ENCODE measurements around the gene AHSG. TPM values are rescaled to one million over a fixed set of nuclear protein-coding genes. Genes with fewer than 3 reads are reported as not detected.

AHSG gene
- total and polyA plus RNA-seq, 2 experiments from 2014 or later: 0.10 to 0.18 TPM

- Histone ChIP-seq H3K4me2 (no peak overlapping the region), H3F3A (replicated peaks; ENCODE audit: low read depth) (no peaks in the 10 kb centered on the region), H3K4me1 (ENCODE audit: insufficient read depth) (peaks cover 21% of the 10 kb centered on the region), H3K9me2 (ENCODE audit: insufficient read depth) (peaks cover 22% of the 10 kb centered on the region), H3K27me3 (ENCODE audit: insufficient read depth) (no peaks in the 10 kb centered on the region), H4K20me1 (replicated peaks; ENCODE audit: insufficient read depth) (no peaks in the 10 kb centered on the region), H3K36me3 (ENCODE audit: insufficient read depth) (no peaks in the 10 kb centered on the region; the same call in 1 of the 2 replicates), H2AFZ (peak overlapping the region; percentile 67; the same call in 1 of the 2 replicates), H3K27ac (ENCODE audit: low read depth) (no peak overlapping the region), H3K79me2 (replicated peaks; ENCODE audit: insufficient read depth) (no peaks in the 10 kb centered on the region), H3K4me3 (no peak overlapping the region)
- Mint-ChIP-seq H3K36me3 (ENCODE audit: low read depth) (no peaks in the 10 kb centered on the region), H3K27me3 (ENCODE audit: insufficient read depth, low read depth, poor library complexity) (peaks cover 5% of the 10 kb centered on the region), H3K9me3 (no peaks in the 10 kb centered on the region; the same call in 2 of the 3 replicates), H3K4me3 (no peak overlapping the region), H3K27ac (0 out of 2 replicates have a peak overlapping the region, but pooled peaks have one; percentile 26), H3K4me1 (peaks cover 21% of the 10 kb centered on the region)
- DNase-seq (ENCODE audit: low spot score) (no peak), ATAC-seq (no peak)
- TF ChIP-seq REST (IDR thresholded peaks at IDR 0.05; ENCODE audit: unreplicated experiment): no peak
- no peak for TF ChIP-seq ETS1 (IDR thresholded peaks at IDR 0.05)
- no peak for TF ChIP-seq CTCF (conservative IDR thresholded peaks at IDR 0.05; ENCODE audit: low read depth in 2 of 2)
- no peak for TF ChIP-seq JUNB (IDR thresholded peaks at IDR 0.05; ENCODE audit: unreplicated experiment)
- no peak for TF ChIP-seq STAT1 (IDR thresholded peaks at IDR 0.05; ENCODE audit: unreplicated experiment)
- no peak for TF ChIP-seq ZNF114 (CRISPR knock-in tag; IDR thresholded peaks at IDR 0.05)
- no peak for TF ChIP-seq POLR2AphosphoS5 (IDR thresholded peaks at IDR 0.05; ENCODE audit: low read depth)
- no peak for TF ChIP-seq EZH2 (IDR thresholded peaks at IDR 0.05; ENCODE audit: low read depth, unreplicated experiment)
- no peak for TF ChIP-seq ZNF462 (CRISPR knock-in tag; IDR thresholded peaks at IDR 0.05)
Measured at GRCh38 chr3:186669378-186670084, 56.7 kb downstream of the AHSG start.
